ENCODE data around the gene COL18A1.
"Not testable (repeated sequence)": the region's sequence is repeated elsewhere in the genome, so short reads cannot be mapped to it uniquely, and the experiment has no call there.

COL18A1 gene

GRCh38 chr21:45435405-45435981 lies 30.5 kb downstream of the COL18A1 start:
- Histone ChIP-seq H3K4me3 (ENCODE audit: low read depth in 1 of 2, low read length in 2 of 2) (no peak overlapping the region), H3K9me3 (ENCODE audit: control insufficient read depth in 1 of 2, low read length in 2 of 2) (no peaks in the 10 kb centered on the region), H3K4me1 (ENCODE audit: control insufficient read depth in 1 of 2, insufficient read depth in 2 of 2, low read length in 2 of 2) (peaks cover 9 to 18% of the 10 kb centered on the region in 2 donors), H3K27ac (ENCODE audit: low read depth, low read length) (no peak overlapping the region), H3K9ac (ENCODE audit: low read depth in 1 of 2, low read length in 2 of 2) (no peak overlapping the region), H3K27me3 (ENCODE audit: control insufficient read depth in 1 of 2, insufficient read depth in 2 of 2, low read length in 2 of 2) (no peaks in the 10 kb centered on the region), H3K36me3 (ENCODE audit: control insufficient read depth in 1 of 2, insufficient read depth in 2 of 2, low read length in 2 of 2) (no peaks in the 10 kb centered on the region)

GRCh38 chr21:45436351-45437065 lies 31.5 kb downstream of the COL18A1 start:
- no peak overlapping the region for H3K4me3 ChIP-seq (ENCODE audit: low read depth in 1 of 2, low read length in 2 of 2)
- H3K36me3 ChIP-seq (ENCODE audit: control insufficient read depth in 1 of 2, insufficient read depth in 2 of 2, low read length in 2 of 2): no peaks in the 10 kb centered on the region
- no peaks in the 10 kb centered on the region for H3K27me3 ChIP-seq (ENCODE audit: control insufficient read depth in 1 of 2, insufficient read depth in 2 of 2, low read length in 2 of 2)
- no peaks in the 10 kb centered on the region for H3K9me3 ChIP-seq (ENCODE audit: control insufficient read depth in 1 of 2, low read length in 2 of 2)
- no peak overlapping the region for H3K27ac ChIP-seq (ENCODE audit: low read depth, low read length)
- peaks cover 9 to 18% of the 10 kb centered on the region in 2 donors for H3K4me1 ChIP-seq (ENCODE audit: control insufficient read depth in 1 of 2, insufficient read depth in 2 of 2, low read length in 2 of 2)
- no peak overlapping the region for H3K9ac ChIP-seq (ENCODE audit: low read depth in 1 of 2, low read length in 2 of 2)

GRCh38 chr21:45437844-45438243 lies 32.9 kb downstream of the COL18A1 start:
- H3K36me3 ChIP-seq (ENCODE audit: control insufficient read depth in 1 of 2, insufficient read depth in 2 of 2, low read length in 2 of 2); H3K4me3 ChIP-seq (ENCODE audit: low read depth in 1 of 2, low read length in 2 of 2): not testable (repeated sequence)
- H3K4me1 ChIP-seq (ENCODE audit: control insufficient read depth in 1 of 2, insufficient read depth in 2 of 2, low read length in 2 of 2): peaks cover 4 to 18% of the 10 kb centered on the region in 2 donors

GRCh38 chr21:45438391-45439145 lies 33.6 kb downstream of the COL18A1 start:
- H3K4me1 ChIP-seq (ENCODE audit: control insufficient read depth in 1 of 2, insufficient read depth in 2 of 2, low read length in 2 of 2): peaks cover 4 to 17% of the 10 kb centered on the region in 2 donors
- H3K36me3 ChIP-seq (ENCODE audit: control insufficient read depth in 1 of 2, insufficient read depth in 2 of 2, low read length in 2 of 2): no peaks in the 10 kb centered on the region
- H3K9me3 ChIP-seq (ENCODE audit: control insufficient read depth in 1 of 2, low read length in 2 of 2): no peaks in the 10 kb centered on the region
- peak overlapping the region; percentile 43 to 56 for H3K9ac ChIP-seq (ENCODE audit: low read depth in 1 of 2, low read length in 2 of 2)
- peak overlapping the region; percentile 38 to 65 for H3K4me3 ChIP-seq (ENCODE audit: low read depth in 1 of 2, low read length in 2 of 2)
- no peaks in the 10 kb centered on the region for H3K27me3 ChIP-seq (ENCODE audit: control insufficient read depth in 1 of 2, insufficient read depth in 2 of 2, low read length in 2 of 2)
- H3K27ac ChIP-seq (ENCODE audit: low read depth, low read length): peak overlapping the region; percentile 80

More at GRCh38 chr21:45437844-45438243, 32.9 kb downstream of the COL18A1 start:
- H3K9me3 ChIP-seq (ENCODE audit: control insufficient read depth in 1 of 2, low read length in 2 of 2); H3K27ac ChIP-seq (ENCODE audit: low read depth, low read length); H3K9ac ChIP-seq (ENCODE audit: low read depth in 1 of 2, low read length in 2 of 2); H3K27me3 ChIP-seq (ENCODE audit: control insufficient read depth in 1 of 2, insufficient read depth in 2 of 2, low read length in 2 of 2): not testable (repeated sequence)

- H3K9me3 ChIP-seq (ENCODE audit: control insufficient read depth in 1 of 2, low read length in 2 of 2): no peaks in the 10 kb centered on the region
- H3K27me3 ChIP-seq (ENCODE audit: control insufficient read depth in 1 of 2, insufficient read depth in 2 of 2, low read length in 2 of 2): no peaks in the 10 kb centered on the region
- peak overlapping the region; percentile 43 to 56 for H3K9ac ChIP-seq (ENCODE audit: low read depth in 1 of 2, low read length in 2 of 2)
- no peaks in the 10 kb centered on the region for H3K36me3 ChIP-seq (ENCODE audit: control insufficient read depth in 1 of 2, insufficient read depth in 2 of 2, low read length in 2 of 2)
- H3K27ac ChIP-seq (ENCODE audit: low read depth, low read length): peak overlapping the region; percentile 80
- peak overlapping the region; percentile 38 to 65 for H3K4me3 ChIP-seq (ENCODE audit: low read depth in 1 of 2, low read length in 2 of 2)
- peaks cover 4 to 15% of the 10 kb centered on the region in 2 donors for H3K4me1 ChIP-seq (ENCODE audit: control insufficient read depth in 1 of 2, insufficient read depth in 2 of 2, low read length in 2 of 2)
Measured at GRCh38 chr21:45439161-45439872, 34.4 kb downstream of the COL18A1 start.

- no peak overlapping the region for H3K9ac ChIP-seq (ENCODE audit: low read depth in 1 of 2, low read length in 2 of 2)
- H3K4me1 ChIP-seq (ENCODE audit: control insufficient read depth in 1 of 2, insufficient read depth in 2 of 2, low read length in 2 of 2): peaks cover 4 to 15% of the 10 kb centered on the region in 2 donors
- no peaks in the 10 kb centered on the region for H3K27me3 ChIP-seq (ENCODE audit: control insufficient read depth in 1 of 2, insufficient read depth in 2 of 2, low read length in 2 of 2)
- H3K4me3 ChIP-seq (ENCODE audit: low read depth in 1 of 2, low read length in 2 of 2): no peak overlapping the region
- H3K36me3 ChIP-seq (ENCODE audit: control insufficient read depth in 1 of 2, insufficient read depth in 2 of 2, low read length in 2 of 2): no peaks in the 10 kb centered on the region
- H3K9me3 ChIP-seq (ENCODE audit: control insufficient read depth in 1 of 2, low read length in 2 of 2): no peaks in the 10 kb centered on the region
- no peak overlapping the region for H3K27ac ChIP-seq (ENCODE audit: low read depth, low read length)
Measured at GRCh38 chr21:45439901-45440461, 35.0 kb downstream of the COL18A1 start.

- no peaks in the 10 kb centered on the region for H3K27me3 ChIP-seq (ENCODE audit: control insufficient read depth in 1 of 2, insufficient read depth in 2 of 2, low read length in 2 of 2)
- H3K36me3 ChIP-seq (ENCODE audit: control insufficient read depth in 1 of 2, insufficient read depth in 2 of 2, low read length in 2 of 2): no peaks in the 10 kb centered on the region
- H3K27ac ChIP-seq (ENCODE audit: low read depth, low read length): no peak overlapping the region
- H3K9ac ChIP-seq (ENCODE audit: low read depth in 1 of 2, low read length in 2 of 2): no peak overlapping the region
- peaks cover 4 to 12% of the 10 kb centered on the region in 2 donors for H3K4me1 ChIP-seq (ENCODE audit: control insufficient read depth in 1 of 2, insufficient read depth in 2 of 2, low read length in 2 of 2)
- H3K9me3 ChIP-seq (ENCODE audit: control insufficient read depth in 1 of 2, low read length in 2 of 2): no peaks in the 10 kb centered on the region
- no peak overlapping the region for H3K4me3 ChIP-seq (ENCODE audit: low read depth in 1 of 2, low read length in 2 of 2)
Measured at GRCh38 chr21:45440736-45441350, 35.9 kb downstream of the COL18A1 start.

GRCh38 chr21:45441431-45442255 lies 36.7 kb downstream of the COL18A1 start:
- Histone ChIP-seq H3K27me3 (ENCODE audit: control insufficient read depth in 1 of 2, insufficient read depth in 2 of 2, low read length in 2 of 2) (no peaks in the 10 kb centered on the region), H3K36me3 (ENCODE audit: control insufficient read depth in 1 of 2, insufficient read depth in 2 of 2, low read length in 2 of 2) (no peaks in the 10 kb centered on the region), H3K9ac (ENCODE audit: low read depth in 1 of 2, low read length in 2 of 2) (no peak overlapping the region), H3K4me3 (ENCODE audit: low read depth in 1 of 2, low read length in 2 of 2) (no peak overlapping the region), H3K9me3 (ENCODE audit: control insufficient read depth in 1 of 2, low read length in 2 of 2) (no peaks in the 10 kb centered on the region), H3K27ac (ENCODE audit: low read depth, low read length) (no peak overlapping the region), H3K4me1 (ENCODE audit: control insufficient read depth in 1 of 2, insufficient read depth in 2 of 2, low read length in 2 of 2) (peaks cover 0 to 8% of the 10 kb centered on the region in 2 donors)

GRCh38 chr21:45442276-45442675 lies 37.3 kb downstream of the COL18A1 start:
- no peaks in the 10 kb centered on the region for H3K36me3 ChIP-seq (ENCODE audit: control insufficient read depth in 1 of 2, insufficient read depth in 2 of 2, low read length in 2 of 2)
- no peak overlapping the region for H3K27ac ChIP-seq (ENCODE audit: low read depth, low read length)
- H3K9me3 ChIP-seq (ENCODE audit: control insufficient read depth in 1 of 2, low read length in 2 of 2): no peaks in the 10 kb centered on the region
- no peak overlapping the region for H3K9ac ChIP-seq (ENCODE audit: low read depth in 1 of 2, low read length in 2 of 2)
- H3K27me3 ChIP-seq (ENCODE audit: control insufficient read depth in 1 of 2, insufficient read depth in 2 of 2, low read length in 2 of 2): no peaks in the 10 kb centered on the region
- peaks cover 0 to 8% of the 10 kb centered on the region in 2 donors for H3K4me1 ChIP-seq (ENCODE audit: control insufficient read depth in 1 of 2, insufficient read depth in 2 of 2, low read length in 2 of 2)
- no peak overlapping the region for H3K4me3 ChIP-seq (ENCODE audit: low read depth in 1 of 2, low read length in 2 of 2)
